ENCODE results near the gene PKD1L1.

DNA sequence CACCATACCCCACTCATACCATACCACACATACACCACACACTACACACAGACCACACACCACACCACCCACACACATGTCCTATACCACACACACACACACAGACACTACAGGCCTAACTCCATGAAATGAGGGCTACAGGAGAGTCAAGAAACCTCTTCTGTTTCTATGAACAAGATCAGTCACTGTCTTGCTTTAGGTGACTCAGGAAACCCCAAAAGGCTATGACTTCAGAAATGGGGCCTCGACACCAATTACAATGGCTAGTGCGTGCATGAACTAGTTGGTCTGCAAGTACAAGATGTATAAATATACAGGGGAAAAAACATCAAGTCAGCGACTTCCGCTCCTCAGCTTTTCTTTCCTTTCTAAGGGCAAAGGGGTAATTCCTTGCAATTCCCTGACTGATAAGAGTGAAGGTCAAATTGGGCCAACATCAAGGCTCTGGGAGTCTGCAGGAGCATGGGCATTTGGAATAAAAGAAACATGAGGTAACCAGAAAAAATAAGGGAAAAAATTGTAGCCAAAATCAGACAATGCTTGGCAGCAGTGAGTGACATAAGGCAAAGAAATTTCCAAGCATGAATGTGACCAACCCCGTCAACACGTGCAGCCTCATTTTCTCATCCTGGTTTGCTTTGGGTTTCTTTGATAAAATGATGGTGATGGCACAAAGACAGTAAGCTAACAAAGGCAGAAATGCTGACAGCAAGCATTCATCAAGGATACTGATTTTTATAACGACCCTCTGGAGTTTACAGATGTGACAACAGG is 1.5 kb downstream of the PKD1L1 start:
- no peak for TF ChIP-seq YY1 (IDR thresholded peaks at IDR 0.05; ENCODE audit: insufficient read depth, insufficient read length)
- TF ChIP-seq ZNF274 (IDR thresholded peaks at IDR 0.05; ENCODE audit: low read depth, low read length): no peak

Measured in NT2/D1 (cell line).